Keratinocyte (primary cell): ENCODE results near the gene SYT6. TPM values are rescaled to one million over a fixed set of nuclear protein-coding genes. Genes with fewer than 3 reads are reported as not detected.

Source experiments
- DNase-seq: peaks from one replicate; pipeline ENCODE4 v3.0.0-alpha.2; 2011; ENCODE audit warnings: low read depth, missing footprints, low spot score
- FAIRE-seq: peaks from 2 replicates; lab custom pipeline; 2011; peaks lifted over from hg19 to GRCh38; lab: Jason Lieb, UNC
- H2AFZ ChIP-seq: 2 replicates; pipeline ENCODE4 v1.6.0; 2012; ENCODE audit warnings: low read length, control low read depth, inconsistent platforms; ENCODE audit not compliant: control insufficient read depth
- H3K27ac ChIP-seq: 2 replicates; pipeline ENCODE4 v1.5.1; 2011; ENCODE audit warnings: low read length; ENCODE audit not compliant: control insufficient read depth, insufficient read depth
- H3K27me3 ChIP-seq: 3 replicates; pipeline ENCODE4 v1.6.0; 2011; ENCODE audit warnings: low read length; ENCODE audit not compliant: control insufficient read depth, insufficient read depth; ENCODE audit errors: extremely low read depth
- H3K36me3 ChIP-seq, 2 experiments: 2 replicates in 1 of 2; 3 replicates in 1 of 2; pipeline ENCODE4 v1.5.1; 2011; ENCODE audit warnings: low read length in 2 of 2, mild to moderate bottlenecking in 1 of 2; ENCODE audit not compliant: control insufficient read depth in 2 of 2, insufficient read depth in 2 of 2; ENCODE audit errors: extremely low read depth in 1 of 2
- H3K4me1 ChIP-seq: 3 replicates; pipeline ENCODE4 v1.5.1; 2011; ENCODE audit warnings: low read length; ENCODE audit not compliant: control insufficient read depth, insufficient read depth; ENCODE audit errors: extremely low read depth
- H3K4me2 ChIP-seq: 3 replicates; pipeline ENCODE4 v1.6.0; 2011; ENCODE audit warnings: low read depth, low read length; ENCODE audit not compliant: control insufficient read depth, insufficient read depth; ENCODE audit errors: extremely low read depth
- H3K4me3 ChIP-seq, 3 experiments: fragments of 200-600 bp in 1 of 3; sonication (generic) in 1 of 3; 2 replicates in 2 of 3; 3 replicates in 1 of 3; pipeline ENCODE4 v1.5.1; 2011 to 2016; ENCODE audit warnings: low read length in 3 of 3, mild to moderate bottlenecking in 3 of 3, control low read depth in 2 of 3, inconsistent platforms in 1 of 3, low read depth in 1 of 3, mixed read lengths in 1 of 3, mixed run types in 1 of 3, moderate library complexity in 1 of 3; ENCODE audit not compliant: control insufficient read depth in 2 of 3, insufficient read depth in 2 of 3; ENCODE audit errors: extremely low read depth in 1 of 3
- H3K79me2 ChIP-seq: 2 replicates; pipeline ENCODE4 v1.6.0; 2012; ENCODE audit warnings: low read length; ENCODE audit not compliant: control insufficient read depth, insufficient read depth
- H3K9ac ChIP-seq: 3 replicates; pipeline ENCODE4 v1.6.0; 2011; ENCODE audit warnings: low read length; ENCODE audit not compliant: control insufficient read depth, insufficient read depth; ENCODE audit errors: extremely low read depth
- H3K9me1 ChIP-seq: 3 replicates; pipeline ENCODE4 v1.6.0; 2011; ENCODE audit warnings: low read length; ENCODE audit not compliant: control insufficient read depth, insufficient read depth; ENCODE audit errors: extremely low read depth
- H3K9me3 ChIP-seq: 2 replicates; pipeline ENCODE4 v1.5.1; 2012; ENCODE audit warnings: low read depth, low read length; ENCODE audit not compliant: control insufficient read depth
- H4K20me1 ChIP-seq: 3 replicates; pipeline ENCODE4 v1.6.0; 2011; ENCODE audit warnings: low read length; ENCODE audit not compliant: control insufficient read depth, insufficient read depth; ENCODE audit errors: extremely low read depth
- CTCF ChIP-seq, 3 experiments: IDR thresholded peaks in 1 of 3; conservative IDR thresholded peaks in 1 of 3; optimal IDR thresholded peaks in 1 of 3; 2 replicates in 2 of 3; 3 replicates in 1 of 3; pipeline versions ENCODE3 to v1.5.1; 2011; ENCODE audit warnings: low read length in 3 of 3, mild to moderate bottlenecking in 3 of 3, moderate library complexity in 2 of 3, control low read depth in 1 of 3, inconsistent platforms in 1 of 3; ENCODE audit not compliant: insufficient read depth in 2 of 3; ENCODE audit errors: extremely low read depth in 1 of 3
- EZH2 ChIP-seq: IDR thresholded peaks from one replicate; pipeline ENCODE4 v1.6.1; 2012; ENCODE audit warnings: inconsistent platforms, mild to moderate bottlenecking, low read length, moderate library complexity
- dilution Hi-C: fragments of 300-500 bp; cut with MboI; formaldehyde crosslinking; loops from one replicate; pipeline ENCODE4 v1.7.0; 2020; ENCODE audit warnings: low sequenced_read_pairs; ENCODE audit not compliant: extremely low pct_ligation_motif_present
- polyA plus RNA-seq, 5 experiments: library from polyadenylated mRNA; depleted of rRNA in 3 of 5; stranded (reverse) in 3 of 5; stranded (forward) in 1 of 5; unstranded in 1 of 5; fragments of >200 nt; gene quantifications; 1 replicate in 1 of 5; 2 replicates in 3 of 5; 3 replicates in 1 of 5; pipeline versions ENCODE4 v1.2.1 to v1.2.3, GENCODE V29; 2011 to 2012; ENCODE audit warnings: missing spikeins in 2 of 5, low read depth in 1 of 5, low replicate concordance in 1 of 5

SYT6 gene
- polyA plus RNA-seq, 1 donor (not counting 4 experiments of a cell fraction or from before 2014, with no cell fraction given), result not detected

- Histone ChIP-seq H2AFZ (no peak overlapping the region), H3K27ac (no peak overlapping the region), H3K9me1 (no peaks in the 10 kb centered on the region), H3K4me2 (no peak overlapping the region), H3K9me3 (no peaks in the 10 kb centered on the region), H3K9ac (no peak overlapping the region), H3K36me3 (no peaks in the 10 kb centered on the region), H3K4me3 (no peak overlapping the region), H3K79me2 (no peaks in the 10 kb centered on the region), H3K4me1 (no peaks in the 10 kb centered on the region), H4K20me1 (no peaks in the 10 kb centered on the region), H3K27me3 (peaks cover 8% of the 10 kb centered on the region)
- TF ChIP-seq CTCF (optimal IDR thresholded peaks at IDR 0.05 in 1 of 3, IDR thresholded peaks at IDR 0.05 in 1 of 3, conservative IDR thresholded peaks at IDR 0.05 in 1 of 3; ENCODE audit: extremely low read depth in 1 of 3, insufficient read depth in 2 of 3, low read length in 3 of 3) (no peak), EZH2 (no peak)
- DNase-seq (no peak), FAIRE-seq (no peak)
- dilution Hi-C loops, result no loop called here
Measured at GRCh38 chr1:114173680-114174079, 20.0 kb upstream of the SYT6 start.

- no peak overlapping the region for H3K27ac ChIP-seq
- no peaks in the 10 kb centered on the region for H4K20me1 ChIP-seq
- no peak for DNase-seq
- no peaks in the 10 kb centered on the region for H3K36me3 ChIP-seq
- H2AFZ ChIP-seq, result no peak overlapping the region
- H3K79me2 ChIP-seq, result no peaks in the 10 kb centered on the region
- no peak for TF ChIP-seq CTCF (optimal IDR thresholded peaks at IDR 0.05 in 1 of 3, IDR thresholded peaks at IDR 0.05 in 1 of 3, conservative IDR thresholded peaks at IDR 0.05 in 1 of 3; ENCODE audit: extremely low read depth in 1 of 3, insufficient read depth in 2 of 3, low read length in 3 of 3)
- H3K9me3 ChIP-seq, result no peaks in the 10 kb centered on the region
- no peaks in the 10 kb centered on the region for H3K9me1 ChIP-seq
- H3K4me1 ChIP-seq, result no peaks in the 10 kb centered on the region
- H3K27me3 ChIP-seq, result peaks cover 9% of the 10 kb centered on the region
- FAIRE-seq, result no peak
- no peak overlapping the region for H3K9ac ChIP-seq
- H3K4me2 ChIP-seq, result no peak overlapping the region
- dilution Hi-C loops, result no loop called here
- H3K4me3 ChIP-seq, result no peak overlapping the region
Measured at GRCh38 chr1:114169509-114169908, 15.8 kb upstream of the SYT6 start.
